ENCODE data around the gene THSD4. TPM values are rescaled to one million over a fixed set of nuclear protein-coding genes. Genes with fewer than 3 reads are reported as not detected.

Gene THSD4
- total and polyA plus RNA-seq, 7 donors: 1.4 to 7.8 (median 2.2) TPM

DNA sequence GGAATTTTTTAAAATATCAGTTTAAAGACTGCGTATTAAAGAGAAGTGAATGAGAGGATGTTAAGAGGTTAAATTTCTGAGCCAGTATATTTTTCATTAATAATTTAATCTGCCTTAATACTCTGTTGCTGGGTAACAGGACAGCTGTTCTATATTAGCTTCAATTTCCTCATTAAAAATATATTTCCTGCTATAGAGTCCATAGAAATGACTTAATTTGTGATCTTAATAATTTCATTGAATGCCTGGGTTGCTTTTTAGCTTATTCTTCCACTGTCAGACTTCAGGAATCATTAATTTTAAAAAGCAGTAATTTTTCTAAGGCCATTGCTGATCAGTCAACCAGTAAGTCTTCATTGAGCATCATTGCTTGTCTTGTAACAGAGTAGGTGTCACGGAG, 129.0 kb downstream of the THSD4 start:
- DNase-seq: no peak
- intact Hi-C loops (cut with DNase I): no loop called here
- no peak for TF ChIP-seq CTCF (IDR thresholded peaks at IDR 0.05)
- no peak for TF ChIP-seq EP300 (IDR thresholded peaks at IDR 0.05)
- TF ChIP-seq POLR2A (IDR thresholded peaks at IDR 0.05): no peak
- no peak for TF ChIP-seq POLR2AphosphoS5 (IDR thresholded peaks at IDR 0.05)
- H3K9me3 ChIP-seq: no peaks in the 10 kb centered on the region
- no peak overlapping the region for H3K27ac ChIP-seq
- H3K4me1 ChIP-seq: no peaks in the 10 kb centered on the region
- no peak overlapping the region for H3K4me3 ChIP-seq
- H3K27me3 ChIP-seq: no peaks in the 10 kb centered on the region
- WGBS, 2 donors: 71 to 98% methylated on average over 2 of the region's 2 CpGs
- no peaks in the 10 kb centered on the region for H3K36me3 ChIP-seq

DNA sequence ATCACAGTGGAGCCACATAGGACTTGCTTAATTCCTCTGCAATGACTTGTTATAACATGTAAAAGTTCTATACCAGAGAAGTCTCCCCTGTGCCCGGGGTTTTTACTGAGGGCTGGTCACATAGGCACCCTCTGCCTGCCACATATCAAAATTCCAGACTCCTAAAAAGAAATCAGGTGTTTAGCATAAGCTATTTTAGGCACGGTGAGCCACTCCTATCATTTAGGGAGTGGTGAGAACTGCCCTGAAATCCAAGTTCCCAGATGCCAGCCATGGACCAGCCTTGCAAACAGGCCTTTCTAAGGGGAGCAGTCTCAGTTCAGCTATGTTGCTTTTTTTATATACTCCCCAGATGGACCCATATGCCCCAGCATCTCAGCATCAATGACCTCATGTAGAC, 130.3 kb downstream of the THSD4 start:
- Histone ChIP-seq H3K4me1 (no peaks in the 10 kb centered on the region), H3K9me3 (no peaks in the 10 kb centered on the region), H3K27ac (no peak overlapping the region), H3K36me3 (no peaks in the 10 kb centered on the region), H3K4me3 (no peak overlapping the region), H3K27me3 (no peaks in the 10 kb centered on the region)
- 78 to 88% methylated on average over 2 of the region's 2 CpGs for WGBS, 2 donors
- no peak for DNase-seq
- TF ChIP-seq CTCF (IDR thresholded peaks at IDR 0.05) (no peak), POLR2A (IDR thresholded peaks at IDR 0.05) (no peak), EP300 (IDR thresholded peaks at IDR 0.05) (no peak), POLR2AphosphoS5 (IDR thresholded peaks at IDR 0.05) (no peak)
- intact Hi-C loops (cut with DNase I): no loop called here

DNA sequence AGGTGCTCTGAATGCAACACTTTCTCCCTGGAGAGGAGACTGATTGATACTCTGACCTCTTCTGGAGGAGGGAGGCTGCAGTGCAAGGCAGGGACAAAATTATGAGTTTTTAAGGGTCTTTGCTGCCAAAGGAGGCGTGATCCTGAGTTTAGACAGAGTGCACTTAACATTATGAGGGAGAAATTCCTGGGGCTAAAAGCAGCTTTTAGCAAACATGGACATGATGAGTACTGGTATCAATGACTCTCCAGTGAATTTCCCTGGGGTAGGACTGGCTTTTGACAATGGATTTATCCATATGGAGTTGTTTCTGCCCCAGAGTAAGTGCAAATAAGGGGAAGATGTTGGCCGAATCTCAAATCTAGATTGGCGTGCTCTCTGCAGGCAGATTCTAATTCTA, 133.1 kb downstream of the THSD4 start:
- no peak for TF ChIP-seq POLR2A (IDR thresholded peaks at IDR 0.05)
- no peak for TF ChIP-seq EP300 (IDR thresholded peaks at IDR 0.05)
- no peak for TF ChIP-seq POLR2AphosphoS5 (IDR thresholded peaks at IDR 0.05)
- TF ChIP-seq CTCF (IDR thresholded peaks at IDR 0.05): no peak
- H3K27ac ChIP-seq: no peak overlapping the region
- H3K4me3 ChIP-seq: no peak overlapping the region
- H3K4me1 ChIP-seq: no peaks in the 10 kb centered on the region
- H3K27me3 ChIP-seq: no peaks in the 10 kb centered on the region
- H3K9me3 ChIP-seq: no peaks in the 10 kb centered on the region
- no peak for DNase-seq
- 83 to 95% methylated on average over 3 of the region's 3 CpGs for WGBS, 2 donors
- H3K36me3 ChIP-seq: no peaks in the 10 kb centered on the region
- intact Hi-C loops (cut with DNase I): no loop called here

GRCh38 chr15:71249986-71250385, 134.7 kb downstream of the THSD4 start:
- no peak for TF ChIP-seq CTCF (IDR thresholded peaks at IDR 0.05)
- no peak for TF ChIP-seq EP300 (IDR thresholded peaks at IDR 0.05)
- TF ChIP-seq POLR2AphosphoS5 (IDR thresholded peaks at IDR 0.05): no peak
- no peak for TF ChIP-seq POLR2A (IDR thresholded peaks at IDR 0.05)
- H3K9me3 ChIP-seq: no peaks in the 10 kb centered on the region
- no peak overlapping the region for H3K27ac ChIP-seq
- no peaks in the 10 kb centered on the region for H3K36me3 ChIP-seq
- no peaks in the 10 kb centered on the region for H3K4me1 ChIP-seq
- H3K27me3 ChIP-seq: no peaks in the 10 kb centered on the region
- WGBS, 2 donors: 74 to 91% methylated on average over 4 of the region's 4 CpGs
- intact Hi-C loops (cut with DNase I): no loop called here
- no peak overlapping the region for H3K4me3 ChIP-seq
- DNase-seq: no peak

- intact Hi-C loops (cut with DNase I): no loop called here
- no peaks in the 10 kb centered on the region for H3K36me3 ChIP-seq
- H3K4me1 ChIP-seq: no peaks in the 10 kb centered on the region
- no peaks in the 10 kb centered on the region for H3K27me3 ChIP-seq
- H3K9me3 ChIP-seq: no peaks in the 10 kb centered on the region
- H3K4me3 ChIP-seq: no peak overlapping the region
- TF ChIP-seq POLR2A (IDR thresholded peaks at IDR 0.05) (no peak), POLR2AphosphoS5 (IDR thresholded peaks at IDR 0.05) (no peak), CTCF (IDR thresholded peaks at IDR 0.05) (no peak), EP300 (IDR thresholded peaks at IDR 0.05) (no peak)
- 80% methylated on average over 2 of the region's 2 CpGs for WGBS, 2 donors
- H3K27ac ChIP-seq: no peak overlapping the region
- DNase-seq: no peak
These were observed 135.8 kb downstream of the THSD4 start for GRCh38 chr15:71250936-71251583.

All from sigmoid colon (tissue), 7 donors.